Sigmoid colon (tissue), 3 donors: ENCODE results near the gene OASL.

Source experiments
- POLR2A ChIP-seq, 2 donors: fragments of 450-650 bp; IDR thresholded peaks; one replicate each; pipeline ENCODE4 v1.6.1; 2016; ENCODE audit warnings: antibody characterized with exemption in 2 of 2, mild to moderate bottlenecking in 2 of 2, moderate library complexity in 2 of 2
- TF ChIP-seq, protein P1 (sequence below), 4 experiments: fragments of 450-650 bp in 3 of 4; fragments of 200-600 bp in 1 of 4; IDR thresholded peaks; one replicate each; pipeline ENCODE4 v1.5.1; 2016 to 2019; ENCODE audit warnings: antibody characterized with exemption in 4 of 4, mild to moderate bottlenecking in 3 of 4, moderate library complexity in 2 of 4

DNA sequence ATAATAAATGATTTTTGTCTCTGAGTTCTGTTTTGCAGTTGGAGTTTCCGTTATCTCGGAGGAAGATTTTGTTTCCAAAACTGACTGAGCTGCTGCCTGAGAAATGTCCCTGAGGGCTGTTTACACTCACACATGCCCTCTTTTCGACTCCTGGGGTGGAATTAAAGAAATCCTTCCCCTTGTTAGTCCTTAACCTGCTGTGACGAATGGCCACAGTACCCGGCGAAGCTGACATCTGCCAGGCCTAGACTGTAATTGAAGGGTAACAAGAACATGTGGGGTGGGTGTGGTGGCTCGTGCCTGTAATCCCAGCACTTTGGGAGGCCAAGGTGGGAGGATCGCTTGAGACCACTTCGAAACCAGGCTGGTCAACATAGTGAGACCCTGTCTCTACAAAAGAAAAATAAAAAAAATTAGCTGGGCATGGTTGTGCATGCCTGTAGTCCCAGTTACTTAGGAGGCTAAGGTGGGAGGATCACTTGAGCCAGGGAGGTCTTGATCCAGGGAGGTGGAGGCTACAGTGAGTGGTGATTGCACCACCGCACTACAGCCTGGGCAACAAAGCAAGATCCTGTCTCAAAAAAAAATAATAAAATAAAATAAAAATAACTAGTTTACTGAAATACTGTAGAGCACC is 8.4 kb downstream of the OASL start:
- TF ChIP-seq, protein P1, sequence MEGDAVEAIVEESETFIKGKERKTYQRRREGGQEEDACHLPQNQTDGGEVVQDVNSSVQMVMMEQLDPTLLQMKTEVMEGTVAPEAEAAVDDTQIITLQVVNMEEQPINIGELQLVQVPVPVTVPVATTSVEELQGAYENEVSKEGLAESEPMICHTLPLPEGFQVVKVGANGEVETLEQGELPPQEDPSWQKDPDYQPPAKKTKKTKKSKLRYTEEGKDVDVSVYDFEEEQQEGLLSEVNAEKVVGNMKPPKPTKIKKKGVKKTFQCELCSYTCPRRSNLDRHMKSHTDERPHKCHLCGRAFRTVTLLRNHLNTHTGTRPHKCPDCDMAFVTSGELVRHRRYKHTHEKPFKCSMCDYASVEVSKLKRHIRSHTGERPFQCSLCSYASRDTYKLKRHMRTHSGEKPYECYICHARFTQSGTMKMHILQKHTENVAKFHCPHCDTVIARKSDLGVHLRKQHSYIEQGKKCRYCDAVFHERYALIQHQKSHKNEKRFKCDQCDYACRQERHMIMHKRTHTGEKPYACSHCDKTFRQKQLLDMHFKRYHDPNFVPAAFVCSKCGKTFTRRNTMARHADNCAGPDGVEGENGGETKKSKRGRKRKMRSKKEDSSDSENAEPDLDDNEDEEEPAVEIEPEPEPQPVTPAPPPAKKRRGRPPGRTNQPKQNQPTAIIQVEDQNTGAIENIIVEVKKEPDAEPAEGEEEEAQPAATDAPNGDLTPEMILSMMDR (IDR thresholded peaks at IDR 0.05): no peak
- TF ChIP-seq POLR2A (IDR thresholded peaks at IDR 0.05): no peak
